ENCODE results near the gene CORO7.

Gene CORO7

DNA sequence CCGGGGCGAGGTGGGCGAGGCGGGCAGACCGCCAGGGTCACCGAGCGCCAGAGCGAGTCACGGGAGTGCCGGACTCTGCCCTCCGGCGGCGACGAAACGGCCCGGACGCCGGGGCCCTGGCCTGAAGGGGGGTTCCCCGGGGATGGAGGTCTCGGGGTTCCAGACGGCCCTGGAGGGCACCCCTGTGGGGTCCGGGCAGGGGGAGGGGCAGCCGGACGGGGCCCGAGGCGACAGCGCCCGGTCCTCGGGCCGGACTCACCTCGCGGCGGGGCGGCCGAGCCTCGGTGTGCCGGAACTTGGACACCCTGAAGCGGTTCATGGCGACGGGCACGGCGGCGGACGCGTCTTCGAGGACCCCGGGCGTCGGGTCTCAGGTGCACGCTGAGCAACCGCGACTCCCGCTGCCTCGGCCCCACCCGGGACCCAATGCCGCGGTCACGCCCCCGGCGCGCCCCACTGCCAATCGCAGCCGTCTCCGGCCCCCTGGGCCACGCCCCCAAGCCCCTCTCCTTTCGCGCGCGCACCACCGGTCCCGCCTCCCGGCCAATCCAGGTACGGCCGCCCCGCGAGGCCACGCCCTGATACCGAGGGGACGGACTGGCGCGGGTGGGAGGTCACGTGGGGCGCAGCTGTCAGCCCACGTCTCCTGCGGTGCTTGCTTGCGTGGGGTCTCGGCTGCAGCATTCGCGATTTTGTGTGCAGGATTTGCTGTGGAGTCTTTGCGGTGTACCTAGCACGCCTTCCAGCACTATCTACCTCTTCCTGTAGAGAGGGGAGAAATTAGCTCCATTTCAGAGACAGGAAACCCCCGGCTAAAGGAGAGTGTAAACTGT is at the start of gene CORO7:
TSS of gene CORO7 (minus strand) at position 397 of the 833 bp plus-strand sequence. CDS start at position 319, 78 bp downstream.
- DNase-seq: peak; percentile 91

- DNase-seq: no peak
Measured at GRCh38 chr16:4463522-4464163, 47.2 kb upstream of the CORO7 start.

DNA sequence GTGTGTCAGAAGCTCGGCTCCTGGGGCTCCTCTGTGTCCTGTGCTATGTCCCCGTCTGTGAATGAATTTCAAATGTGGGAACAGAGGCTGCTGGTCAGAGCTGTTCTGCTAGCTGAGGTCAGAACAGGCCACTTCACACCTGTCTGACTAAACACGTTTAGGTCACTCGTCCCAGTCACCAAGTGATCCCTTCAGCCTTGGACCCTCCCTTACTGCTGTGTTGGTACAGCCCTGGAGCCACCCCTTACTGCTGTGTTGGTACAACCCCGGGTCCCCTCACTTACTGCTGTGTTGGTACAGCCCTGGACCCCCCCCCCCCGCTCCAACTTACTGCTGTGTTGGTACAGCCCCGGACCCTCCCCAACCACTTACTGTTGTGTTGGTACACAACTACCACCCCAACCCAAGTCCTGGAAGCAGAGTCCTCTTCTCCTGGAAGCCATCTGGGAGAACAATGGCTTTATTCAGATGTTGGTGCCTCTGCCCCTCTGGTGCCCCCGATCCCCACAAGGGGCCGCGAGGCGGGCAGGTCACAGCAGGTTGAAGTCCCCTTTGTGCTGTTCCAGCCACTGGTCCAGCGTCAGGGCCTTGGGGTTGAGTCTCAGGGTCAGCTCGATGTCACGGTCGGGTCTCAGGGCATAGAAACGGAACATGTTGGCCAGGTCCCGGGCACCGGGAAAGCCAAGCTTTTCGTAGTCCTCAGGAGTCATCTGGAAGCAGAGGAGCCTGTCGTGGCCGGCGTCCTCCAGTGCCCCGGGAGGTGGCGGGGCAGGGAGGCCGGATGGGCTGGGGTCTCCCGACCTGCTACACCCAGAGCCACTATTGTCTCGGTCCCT is 45.1 kb upstream of the CORO7 start:
- no peak for DNase-seq

GRCh38 chr16:4460936-4461249 is 44.5 kb upstream of the CORO7 start:
- no peak for DNase-seq

GRCh38 chr16:4455951-4456350 is 39.6 kb upstream of the CORO7 start:
- no peak for DNase-seq

GRCh38 chr16:4455081-4455480 is 38.7 kb upstream of the CORO7 start:
- no peak for DNase-seq

DNA sequence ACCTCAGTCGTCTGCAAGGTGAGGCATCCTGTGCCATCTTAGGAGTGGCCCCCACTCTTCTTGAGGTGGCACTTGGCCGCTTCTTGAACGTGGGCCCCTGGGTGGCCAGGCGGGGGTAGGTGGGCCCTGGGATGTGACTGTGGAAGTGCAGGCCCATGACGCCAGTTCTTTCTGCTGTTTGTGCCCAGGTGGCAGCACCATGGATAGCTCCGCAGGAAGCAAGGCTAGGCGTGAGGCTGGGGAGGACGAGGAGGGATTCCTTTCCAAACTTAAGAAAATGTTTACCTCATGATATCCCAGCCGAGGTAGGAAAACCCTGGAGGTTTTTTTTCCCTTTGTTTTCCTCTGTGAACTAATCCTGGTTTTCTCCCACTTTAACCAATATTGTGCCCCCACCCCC is 38.2 kb upstream of the CORO7 start:
- no peak for DNase-seq

GRCh38 chr16:4452674-4453073 is 36.3 kb upstream of the CORO7 start:
- no peak for DNase-seq

DNA sequence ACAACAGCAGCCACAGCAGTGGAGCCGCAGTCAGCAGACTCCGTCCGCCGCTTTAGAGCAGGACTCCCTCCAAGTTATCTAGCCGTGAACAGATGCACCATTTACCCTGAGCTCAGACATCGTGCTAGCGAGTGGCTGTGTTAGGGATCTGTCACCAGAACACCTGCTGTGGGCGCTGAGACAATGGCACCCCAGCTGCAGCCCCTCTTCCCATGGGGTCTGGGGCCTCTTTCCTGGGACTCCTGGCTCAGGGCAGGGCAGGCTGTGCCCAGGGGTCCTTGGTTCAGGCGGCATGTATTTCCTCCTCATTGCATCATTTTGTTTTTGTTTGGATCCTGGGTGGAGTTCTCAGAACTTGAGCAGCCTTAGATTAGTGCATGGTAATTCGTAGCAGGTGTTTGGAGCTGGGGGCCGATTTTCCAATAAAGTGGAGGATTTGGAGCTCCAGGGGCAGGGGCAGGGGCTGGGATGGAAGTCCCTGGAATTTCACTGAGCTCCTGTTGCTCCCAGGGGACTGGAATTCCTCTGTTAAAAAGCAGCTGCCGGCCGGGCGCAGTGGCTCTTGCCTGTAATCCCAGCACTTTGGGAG is 34.6 kb upstream of the CORO7 start:
- DNase-seq: no peak

DNA sequence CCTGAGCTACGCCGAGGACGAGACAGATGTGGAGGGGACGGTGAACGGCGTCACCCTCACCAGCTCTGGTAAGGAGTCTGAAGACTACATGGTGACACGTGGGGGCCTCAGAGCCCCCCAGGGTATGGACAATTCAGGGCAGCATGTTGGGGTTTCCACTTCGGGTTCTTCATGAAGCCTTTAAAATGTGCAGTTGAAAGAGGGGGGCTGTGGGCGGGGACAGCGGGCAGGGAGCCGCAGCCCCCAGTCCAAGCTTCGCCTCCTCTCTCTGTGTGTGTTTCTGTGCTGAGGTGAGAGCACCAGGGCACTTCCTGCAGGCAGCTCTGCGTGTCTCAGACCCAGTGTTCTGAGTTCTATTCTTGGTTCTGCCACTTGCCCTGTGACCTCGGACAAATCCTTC is 34.0 kb upstream of the CORO7 start:
- no peak for DNase-seq

DNA sequence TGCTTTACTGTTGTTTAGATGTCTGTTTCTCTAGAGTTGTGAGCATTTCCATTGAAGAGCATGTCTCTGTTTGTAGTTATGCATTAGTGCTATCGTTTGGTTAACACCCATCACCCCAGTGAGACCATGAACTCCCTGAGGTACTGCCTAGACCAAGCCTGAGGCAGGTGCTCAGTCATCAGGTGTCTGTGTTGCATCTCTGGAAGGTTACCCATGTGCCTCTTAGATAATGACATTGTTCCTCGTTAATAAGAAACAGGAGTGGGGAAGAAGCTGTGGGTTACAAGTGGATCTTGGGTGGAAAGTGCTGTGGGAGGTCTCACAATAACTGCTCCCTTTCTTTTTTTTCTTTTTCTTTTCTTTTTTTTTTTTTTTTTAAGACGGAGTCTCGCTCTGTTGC is 27.6 kb upstream of the CORO7 start:
- no peak for DNase-seq

DNA sequence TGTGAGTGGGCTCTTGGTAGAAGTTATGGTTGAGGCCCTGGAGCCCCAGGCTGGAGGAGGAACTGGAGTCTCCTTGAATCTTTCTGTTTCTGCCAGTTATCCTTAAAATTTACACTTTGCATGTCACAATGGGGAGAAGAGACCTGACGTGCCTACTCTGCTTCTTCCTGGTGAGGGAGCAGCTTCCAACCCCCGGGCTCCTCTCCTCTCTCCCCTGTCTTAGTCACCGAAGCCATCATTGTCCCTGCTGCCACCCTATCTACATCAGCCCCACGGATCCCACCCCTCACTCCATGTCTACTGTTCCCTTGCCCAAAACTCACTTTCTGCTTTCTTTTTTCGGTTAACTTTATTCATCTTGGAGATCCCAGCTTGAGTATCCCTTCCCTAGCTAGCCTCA is 26.9 kb upstream of the CORO7 start:
- DNase-seq: no peak

DNA sequence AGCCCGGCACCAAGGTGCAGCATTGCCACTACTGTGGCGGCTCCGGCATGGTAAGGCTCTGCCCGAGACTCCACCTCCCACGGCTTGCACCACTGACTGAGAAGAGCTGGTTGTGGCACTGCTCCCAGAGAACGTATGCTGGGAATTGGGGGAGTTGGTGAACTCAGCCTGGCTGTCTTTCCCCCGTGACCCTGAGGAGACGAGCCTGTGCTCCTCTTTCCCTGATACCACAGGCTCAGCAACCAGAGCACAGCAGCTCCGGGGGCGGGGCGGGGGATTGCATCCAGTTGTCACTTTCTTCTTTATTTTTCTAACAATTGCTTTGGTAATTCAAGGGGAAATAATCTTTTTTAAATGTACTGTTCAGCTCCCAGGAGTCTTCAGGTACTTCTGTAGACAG is 26.0 kb upstream of the CORO7 start:
- DNase-seq: no peak

DNA sequence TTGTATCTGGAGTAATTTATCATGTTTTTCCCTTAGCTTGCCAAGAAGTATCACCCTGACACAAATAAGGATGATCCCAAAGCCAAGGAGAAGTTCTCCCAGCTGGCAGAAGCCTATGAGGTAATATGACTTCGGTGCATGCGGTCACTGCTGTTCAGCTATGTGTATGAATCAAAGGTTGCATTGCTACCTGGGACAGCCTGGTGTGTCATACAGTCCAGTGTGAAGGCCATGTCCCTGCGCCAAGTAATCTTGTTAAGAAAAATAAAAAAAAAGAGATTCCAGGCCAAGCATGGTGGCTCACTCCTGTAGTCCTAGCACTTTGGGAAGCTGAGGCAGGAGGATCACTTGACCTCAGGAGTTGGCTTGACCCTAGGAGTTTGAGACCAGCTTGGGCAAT is 21.0 kb upstream of the CORO7 start:
- DNase-seq: no peak

DNA sequence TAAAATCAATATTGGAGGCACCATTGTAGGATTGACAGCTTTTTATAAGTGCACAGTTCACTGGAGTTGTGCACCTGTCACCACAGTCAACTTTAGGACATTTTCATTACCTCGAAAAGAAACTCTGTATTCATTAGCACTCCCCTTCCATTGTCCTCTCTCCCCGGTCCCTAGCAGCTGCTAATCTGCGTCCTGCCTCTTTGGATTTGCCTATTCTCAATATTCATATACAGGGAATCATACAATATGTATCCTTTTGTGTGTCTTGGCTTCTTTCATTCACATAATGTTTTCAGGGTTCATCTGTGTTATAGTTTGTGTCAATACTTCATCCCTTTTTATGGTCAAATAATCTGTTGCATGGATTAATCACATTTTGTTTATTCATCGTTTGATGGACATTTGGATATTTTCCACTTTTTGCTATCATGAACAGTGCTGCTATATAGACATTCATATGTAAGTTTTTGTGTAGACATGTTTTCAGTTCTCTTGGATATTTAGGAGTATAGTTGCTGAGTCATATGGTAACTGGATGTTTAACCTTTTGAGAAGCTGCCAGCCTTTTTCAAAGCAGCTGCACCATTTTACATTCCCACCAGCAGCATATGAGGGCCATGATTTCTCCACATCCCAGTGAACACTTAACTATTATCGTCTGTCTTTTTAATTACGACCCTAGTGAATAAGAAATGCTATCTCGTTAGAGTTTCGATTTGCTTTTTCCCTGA is 19.1 kb upstream of the CORO7 start:
- DNase-seq: no peak

- peak; percentile 89 for DNase-seq
Measured at GRCh38 chr16:4433914-4434787, 17.8 kb upstream of the CORO7 start.

DNA sequence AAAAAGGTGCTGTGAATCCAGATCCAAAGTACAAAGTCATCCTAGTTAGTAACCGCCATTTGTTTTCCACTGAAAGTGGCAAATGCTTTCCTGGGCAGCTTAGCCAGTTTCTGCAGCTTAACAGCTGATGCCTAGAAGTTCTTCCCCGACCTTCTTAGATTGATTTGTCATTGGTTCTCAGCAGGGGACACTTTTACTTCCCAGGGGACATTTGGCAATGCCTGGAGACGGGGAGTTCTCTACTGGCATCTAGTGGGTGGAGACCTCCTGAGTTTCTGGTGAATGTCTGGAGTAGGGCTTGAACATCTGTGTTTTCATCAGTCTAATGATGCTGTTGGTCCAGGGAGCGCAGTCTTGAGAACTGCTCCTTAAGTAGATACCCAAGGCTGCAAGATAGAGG is 16.8 kb upstream of the CORO7 start:
- no peak for DNase-seq

GRCh38 chr16:4431023-4431422 is 14.6 kb upstream of the CORO7 start:
- no peak for DNase-seq

DNA sequence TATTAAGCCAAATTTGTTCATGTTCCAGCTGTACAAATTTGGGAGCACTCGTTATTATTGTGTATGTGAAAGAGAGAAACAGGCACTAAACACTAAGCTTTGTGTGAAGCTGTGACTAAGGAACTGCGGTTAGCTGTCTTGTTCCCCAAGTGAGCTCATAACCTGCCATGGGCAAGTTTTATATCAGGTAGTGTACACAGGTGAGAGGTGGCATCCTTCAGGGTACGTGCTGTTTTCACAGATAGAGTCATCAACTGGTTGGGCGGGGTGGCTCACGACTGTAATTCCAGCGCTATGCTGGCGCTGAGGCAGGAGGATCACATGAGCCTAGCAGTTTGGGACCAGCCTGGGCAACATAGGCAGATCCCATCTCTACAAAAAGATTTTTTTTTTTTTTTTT is 12.1 kb upstream of the CORO7 start:
- DNase-seq: no peak

GRCh38 chr16:4426722-4427372 is 10.5 kb upstream of the CORO7 start:
- no peak for DNase-seq

GRCh38 chr16:4426021-4426684 is 9.8 kb upstream of the CORO7 start:
- peak; percentile 32 for DNase-seq
